IMR-90 (cell line): Measurements from ENCODE around the gene BAZ1A. TPM values are rescaled to one million over a fixed set of nuclear protein-coding genes. Genes with fewer than 3 reads are reported as not detected.

Source experiments
- ATAC-seq: fragments of 200-7000 bp; cut with Tn5 transposase; 2 replicates; pipeline ENCODE4 v1.9.1; 2020; ENCODE audit warnings: low read depth, mild to moderate bottlenecking, moderate library complexity
- BruUV-seq: library from RNA; stranded (reverse); fragments of 400-500 nt; replicated peaks from 2 replicates; lab custom pipeline; 2021; lab: Mats Ljungman, UMichigan
- CTCF ChIA-PET: fragments of 300-600 bp; formaldehyde crosslinking; extraction: SDS; loops from one replicate; lab custom pipeline; 2021; ENCODE audit warnings: antibody characterized with exemption; lab: Yijun Ruan, JAX
- POLR2A ChIA-PET: fragments of 300-600 bp; sonication (Branson Sonifier 250); formaldehyde crosslinking; loops from one replicate; lab custom pipeline; 2022; ENCODE audit warnings: antibody characterized with exemption; ENCODE audit not compliant: unreplicated experiment; lab: Charles Lee
- DNase-seq: peaks from one replicate; pipeline ENCODE4 v3.0.0; 2013
- H2AFZ ChIP-seq: replicated peaks from 2 replicates; pipeline ENCODE3; 2013; ENCODE audit warnings: low read length, mild to moderate bottlenecking; ENCODE audit not compliant: poor library complexity
- H2AK5ac ChIP-seq: 2 replicates; pipeline ENCODE4 v1.6.1; 2013; ENCODE audit warnings: low read depth, low read length, inconsistent platforms
- H2AK9ac ChIP-seq: replicated peaks from 2 replicates; pipeline ENCODE3; 2013; ENCODE audit warnings: mild to moderate bottlenecking, low read depth, low read length, moderate library complexity; ENCODE audit not compliant: poor library complexity
- H2BK120ac ChIP-seq: 2 replicates; pipeline ENCODE4 v1.6.1; 2013; ENCODE audit warnings: low read depth, low read length, inconsistent platforms
- H2BK15ac ChIP-seq: 3 replicates; pipeline ENCODE4 v1.6.1; 2013; ENCODE audit warnings: low read depth, low read length, inconsistent platforms
- H2BK20ac ChIP-seq: 2 replicates; pipeline ENCODE4 v1.6.1; 2013; ENCODE audit warnings: low read depth, mild to moderate bottlenecking, inconsistent platforms, low read length, moderate library complexity
- H2BK5ac ChIP-seq: 2 replicates; pipeline ENCODE4 v1.6.1; 2013; ENCODE audit warnings: mild to moderate bottlenecking, low read depth, low read length, inconsistent platforms; ENCODE audit not compliant: poor library complexity, severe bottlenecking
- H3K14ac ChIP-seq: replicated peaks from 2 replicates; pipeline ENCODE4 v1.6.1; 2013; ENCODE audit warnings: low read depth, low read length, inconsistent platforms
- H3K18ac ChIP-seq: 2 replicates; pipeline ENCODE4 v1.6.1; 2013; ENCODE audit warnings: low read depth, low read length, control low read depth
- H3K23ac ChIP-seq: 2 replicates; pipeline ENCODE4 v1.6.1; 2013; ENCODE audit warnings: low read depth, low read length, inconsistent platforms
- H3K27ac ChIP-seq: 2 replicates; pipeline ENCODE4 v1.5.1; 2013; ENCODE audit warnings: mild to moderate bottlenecking, control low read depth, low read length; ENCODE audit not compliant: insufficient read depth
- H3K27me3 ChIP-seq: 2 replicates; pipeline ENCODE4 v1.6.1; 2013; ENCODE audit warnings: low read length; ENCODE audit not compliant: control insufficient read depth, insufficient read depth
- H3K36me3 ChIP-seq: 2 replicates; pipeline ENCODE4 v1.6.1; 2013; ENCODE audit warnings: low read length, mixed read lengths; ENCODE audit not compliant: control insufficient read depth, insufficient read depth
- H3K4ac ChIP-seq: 2 replicates; pipeline ENCODE4 v1.6.1; 2013; ENCODE audit warnings: low read depth, low read length, inconsistent platforms
- H3K4me1 ChIP-seq: 2 replicates; pipeline ENCODE4 v1.6.1; 2013; ENCODE audit warnings: low read length, mixed read lengths; ENCODE audit not compliant: control insufficient read depth, insufficient read depth
- H3K4me2 ChIP-seq: 2 replicates; pipeline ENCODE4 v1.6.1; 2013; ENCODE audit warnings: low read depth, mild to moderate bottlenecking, control low read depth, low read length, moderate library complexity
- H3K4me3 ChIP-seq: 2 replicates; pipeline ENCODE4 v1.5.1; 2013; ENCODE audit warnings: low read depth, mild to moderate bottlenecking, control low read depth, low read length, moderate library complexity; ENCODE audit not compliant: insufficient read depth
- H3K56ac ChIP-seq: 2 replicates; pipeline ENCODE4 v1.6.1; 2013; ENCODE audit warnings: low read length, inconsistent platforms; ENCODE audit not compliant: insufficient read depth; ENCODE audit errors: extremely low read depth
- H3K79me1 ChIP-seq, 2 experiments: 2 replicates each; pipeline ENCODE4 v1.6.1; 2013; ENCODE audit warnings: low read length in 2 of 2, inconsistent platforms in 1 of 2, low read depth in 1 of 2
- H3K9ac ChIP-seq: 2 replicates; pipeline ENCODE4 v1.6.1; 2013; ENCODE audit warnings: low read depth, low read length, control low read depth
- H3K9me1 ChIP-seq: 2 replicates; pipeline ENCODE4 v1.6.1; 2013; ENCODE audit warnings: low read length, inconsistent platforms; ENCODE audit not compliant: insufficient read depth
- H3K9me3 ChIP-seq: 2 replicates; pipeline ENCODE4 v1.6.1; 2013; ENCODE audit warnings: low read length; ENCODE audit not compliant: control insufficient read depth, insufficient read depth
- H4K20me1 ChIP-seq: 2 replicates; pipeline ENCODE4 v1.6.1; 2013; ENCODE audit warnings: low read length, inconsistent platforms; ENCODE audit not compliant: insufficient read depth
- H4K5ac ChIP-seq: 2 replicates; pipeline ENCODE4 v1.6.1; 2013; ENCODE audit warnings: mild to moderate bottlenecking, low read depth, low read length, control low read depth
- H4K8ac ChIP-seq, 2 experiments: 2 replicates each; pipeline ENCODE4 v1.6.1; 2013; ENCODE audit warnings: low read depth in 2 of 2, low read length in 2 of 2, control low read depth in 1 of 2, inconsistent platforms in 1 of 2
- H4K91ac ChIP-seq: 2 replicates; pipeline ENCODE4 v1.6.1; 2013; ENCODE audit warnings: low read depth, low read length, inconsistent platforms; ENCODE audit not compliant: insufficient read depth
- CEBPB ChIP-seq: IDR thresholded peaks from 2 replicates; pipeline ENCODE4 v1.6.1; 2012; ENCODE audit warnings: low read depth, low read length, improper control_type of control experiment
- CHD1 ChIP-seq: IDR thresholded peaks from 2 replicates; pipeline ENCODE4 v1.6.1; 2012; ENCODE audit warnings: low read depth, low read length, improper control_type of control experiment
- FOS ChIP-seq: fragments of 150-350 bp; IDR thresholded peaks from 2 replicates; pipeline ENCODE4 v1.6.1; 2016; ENCODE audit warnings: low read depth, low read length
- MAFK ChIP-seq: IDR thresholded peaks from 2 replicates; pipeline ENCODE4 v1.6.1; 2012; ENCODE audit warnings: low read depth, low read length, improper control_type of control experiment
- MAZ ChIP-seq: IDR thresholded peaks from 2 replicates; pipeline ENCODE4 v1.6.1; 2012; ENCODE audit warnings: low read depth, mild to moderate bottlenecking, low read length, improper control_type of control experiment, moderate library complexity, borderline replicate concordance
- MXI1 ChIP-seq: IDR thresholded peaks from 2 replicates; pipeline ENCODE4 v1.6.1; 2012; ENCODE audit warnings: low read depth, mild to moderate bottlenecking, low read length, moderate library complexity, borderline replicate concordance
- NFE2L2 ChIP-seq: fragments of 150-350 bp; IDR thresholded peaks from 2 replicates; pipeline ENCODE4 v1.6.1; 2016; ENCODE audit warnings: low read depth, mild to moderate bottlenecking, low read length
- POLR2A ChIP-seq: IDR thresholded peaks from 2 replicates; pipeline ENCODE4 v1.6.1; 2012; ENCODE audit warnings: mild to moderate bottlenecking, low read depth, low read length
- RCOR1 ChIP-seq: IDR thresholded peaks from 2 replicates; pipeline ENCODE4 v1.6.1; 2012; ENCODE audit warnings: mild to moderate bottlenecking, low read length, improper control_type of control experiment; ENCODE audit not compliant: insufficient replicate concordance
- RFX5 ChIP-seq: IDR thresholded peaks from 2 replicates; pipeline ENCODE4 v1.8.0; 2012; ENCODE audit warnings: low read depth, mild to moderate bottlenecking, low read length, moderate library complexity
- SMC3 ChIP-seq: fragments of 150-350 bp; IDR thresholded peaks from 2 replicates; pipeline ENCODE4 v1.6.1; 2016; ENCODE audit warnings: low read depth, mild to moderate bottlenecking, antibody characterized with exemption, low read length, moderate library complexity
- USF2 ChIP-seq: fragments of 150-350 bp; IDR thresholded peaks from 2 replicates; pipeline ENCODE4 v1.6.1; 2017; ENCODE audit warnings: mild to moderate bottlenecking, antibody characterized with exemption, low read length, low read depth
- WGBS, 2 experiments: methylation state at CpG; one replicate each; pipeline versions ENCODE4 v1.1.5 to v1.1.7; 2013; ENCODE audit warnings: missing lambda C conversion rate in 2 of 2; ENCODE audit not compliant: insufficient read length in 1 of 2; ENCODE audit errors: extremely low coverage in 2 of 2; 5-methylcytosine and 5-hydroxymethylcytosine counted together
- dilution Hi-C: fragments of 300-500 bp; cut with HindIII; formaldehyde crosslinking; loops from one replicate; pipeline ENCODE4 v1.14.3; 2018; ENCODE audit warnings: low sequenced_read_pairs; ENCODE audit not compliant: unreplicated experiment
- in situ Hi-C: fragments of 300-500 bp; cut with MboI; formaldehyde crosslinking; loops from 3 replicates; pipeline ENCODE4 v1.14.3; 2019; ENCODE audit warnings: low sequenced_read_pairs, inconsistent platforms, mixed read lengths
- intact Hi-C: fragments of 100-400 bp; cut with micrococcal nuclease; formaldehyde crosslinking; loops from 2 replicates; pipeline ENCODE4 v1.10.0; 2022
- polyA plus RNA-seq, 3 experiments: library from polyadenylated mRNA; depleted of rRNA; stranded (reverse); fragments of >200 nt; gene quantifications; 2 replicates each; pipeline ENCODE4 v1.2.3, GENCODE V29; 2012; ENCODE audit warnings: low replicate concordance in 1 of 3
- total RNA-seq: library from RNA; depleted of rRNA; stranded (reverse); fragments of >200 nt; gene quantifications from 2 replicates; pipeline ENCODE4 v1.2.3, GENCODE V29; 2012

Gene BAZ1A
- total and polyA plus RNA-seq, 2 of the 4 experiments (the other 2 are of a cell fraction) = 15.3 to 23.8 TPM

- no peak for DNase-seq
- no peak overlapping the region for H4K5ac ChIP-seq
- no peaks in the 10 kb centered on the region for H3K9me1 ChIP-seq
- no peak overlapping the region for H2AK9ac ChIP-seq
- dilution Hi-C loops (no loop called here), in situ Hi-C loops (no loop called here), intact Hi-C loops (no loop called here)
- TF ChIP-seq NFE2L2 = no peak
- TF ChIP-seq USF2 = no peak
- no peak for TF ChIP-seq SMC3
- no peak for TF ChIP-seq MAFK
- TF ChIP-seq MAZ = no peak
- TF ChIP-seq CHD1 = no peak
- TF ChIP-seq RFX5 = no peak
- TF ChIP-seq RCOR1 = no peak
- no peak for TF ChIP-seq FOS
- TF ChIP-seq MXI1 = no peak
- no peak for TF ChIP-seq CEBPB
- no peak for TF ChIP-seq POLR2A
- ChIA-PET CTCF (interaction anchor here (0.6 kb wide), 1 partner anchor 385 kb away, joined by 4 read pairs; no protein-coding TSS in a partner anchor), POLR2A (interaction anchor here (0.7 kb wide), 1 partner anchor 10 kb away, joined by 10 read pairs; no protein-coding TSS in a partner anchor)
- no peak overlapping the region for H2BK120ac ChIP-seq
- H3K9ac ChIP-seq = no peak overlapping the region
- H3K79me1 ChIP-seq = no peaks in the 10 kb centered on the region
- no peak overlapping the region for H3K27ac ChIP-seq
- H3K9me3 ChIP-seq = no peaks in the 10 kb centered on the region
- no peak overlapping the region for H3K14ac ChIP-seq
- H3K4ac ChIP-seq = no peak overlapping the region
- no peaks in the 10 kb centered on the region for H3K36me3 ChIP-seq
- no peaks in the 10 kb centered on the region for H3K4me1 ChIP-seq
- WGBS, 2 experiments = 80% methylated on average over 1 of the region's 4 CpGs; no CpG with 5 or more reads in 1 of the 2 experiments
- H3K4me2 ChIP-seq = no peak overlapping the region
- no peak overlapping the region for H2BK20ac ChIP-seq
- no peak overlapping the region for H3K56ac ChIP-seq
- no peak overlapping the region for H2AK5ac ChIP-seq
- H2AFZ ChIP-seq = no peak overlapping the region
- H3K4me3 ChIP-seq = no peak overlapping the region
- H3K18ac ChIP-seq = no peak overlapping the region
- no peak overlapping the region for H2BK5ac ChIP-seq
- H4K20me1 ChIP-seq = no peaks in the 10 kb centered on the region
- H3K27me3 ChIP-seq = no peaks in the 10 kb centered on the region
- no peak overlapping the region for H2BK15ac ChIP-seq
- no peak overlapping the region for H4K8ac ChIP-seq
- no peak overlapping the region for H4K91ac ChIP-seq
- ATAC-seq = no peak
- BruUV-seq = no TSS peak
- H3K23ac ChIP-seq = no peak overlapping the region
Measured at GRCh38 chr14:34906287-34906686, 31.1 kb upstream of the BAZ1A start.
